ENCODE data around the gene RTL1. TPM values are rescaled to one million over a fixed set of nuclear protein-coding genes. Genes with fewer than 3 reads are reported as not detected.

Gene RTL1
- total and polyA plus RNA-seq, 4 donors: 0.44 to 2.2 (median 1.1) TPM

DNA sequence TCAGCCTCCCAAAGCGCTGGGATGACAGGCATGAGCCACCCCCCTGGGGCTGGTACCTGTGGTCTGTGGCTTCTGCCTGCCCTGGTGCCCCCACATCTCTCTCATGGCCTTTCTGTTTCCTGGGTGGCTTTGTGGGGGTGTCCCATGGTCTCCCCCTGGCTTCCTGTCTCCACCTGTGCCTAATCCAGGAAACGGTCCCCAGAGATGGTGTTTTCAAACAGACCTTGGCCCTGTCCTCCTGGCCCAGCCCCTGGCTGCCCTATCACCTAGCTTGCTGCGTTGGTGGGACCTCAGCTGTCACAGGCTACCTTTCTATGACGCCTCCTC is 59.5 kb downstream of the RTL1 start:
- no peaks in the 10 kb centered on the region for H3K9me3 ChIP-seq (ENCODE audit: control insufficient read depth, insufficient read depth, low read length)
- H3K36me3 ChIP-seq (ENCODE audit: control insufficient read depth, insufficient read depth, low read length): peaks cover 41% of the 10 kb centered on the region
- no peak overlapping the region for H3K27ac ChIP-seq (ENCODE audit: low read depth, low read length)
- H3K4me3 ChIP-seq (ENCODE audit: low read depth, low read length): no peak overlapping the region
- H3K4me1 ChIP-seq (ENCODE audit: control insufficient read depth, insufficient read depth, low read length): peaks cover 54% of the 10 kb centered on the region
- DNase-seq (ENCODE audit: low read depth in 4 of 6, low spot score in 6 of 6): no peak
- H3K27me3 ChIP-seq (ENCODE audit: control insufficient read depth, insufficient read depth, low read length): peaks cover 2% of the 10 kb centered on the region
- WGBS (ENCODE audit: insufficient coverage): 100% methylated on average over 2 of the region's 4 CpGs

GRCh38 chr14:100842799-100843198 is 60.7 kb downstream of the RTL1 start:
- Histone ChIP-seq H3K27me3 (ENCODE audit: control insufficient read depth, insufficient read depth, low read length) (peaks cover 2% of the 10 kb centered on the region), H3K9me3 (ENCODE audit: control insufficient read depth, insufficient read depth, low read length) (no peaks in the 10 kb centered on the region), H3K27ac (ENCODE audit: low read depth, low read length) (no peak overlapping the region), H3K4me1 (ENCODE audit: control insufficient read depth, insufficient read depth, low read length) (peaks cover 63% of the 10 kb centered on the region), H3K4me3 (ENCODE audit: low read depth, low read length) (no peak overlapping the region), H3K36me3 (ENCODE audit: control insufficient read depth, insufficient read depth, low read length) (peaks cover 49% of the 10 kb centered on the region)
- DNase-seq (ENCODE audit: low read depth in 4 of 6, low spot score in 6 of 6): peak in 2 of 6 donors; percentile 48 to 67
- 29% methylated on average over 5 of the region's 8 CpGs for WGBS (ENCODE audit: insufficient coverage)

GRCh38 chr14:100841761-100842403 is 61.6 kb downstream of the RTL1 start:
- Histone ChIP-seq H3K36me3 (ENCODE audit: control insufficient read depth, insufficient read depth, low read length) (peaks cover 58% of the 10 kb centered on the region), H3K4me3 (ENCODE audit: low read depth, low read length) (no peak overlapping the region), H3K27ac (ENCODE audit: low read depth, low read length) (no peak overlapping the region), H3K4me1 (ENCODE audit: control insufficient read depth, insufficient read depth, low read length) (peaks cover 72% of the 10 kb centered on the region), H3K27me3 (ENCODE audit: control insufficient read depth, insufficient read depth, low read length) (peaks cover 2% of the 10 kb centered on the region), H3K9me3 (ENCODE audit: control insufficient read depth, insufficient read depth, low read length) (no peaks in the 10 kb centered on the region)
- DNase-seq (ENCODE audit: low read depth in 4 of 6, low spot score in 6 of 6): peak in 1 of 6 donors; percentile 24
- WGBS (ENCODE audit: insufficient coverage): 67% methylated on average over 12 of the region's 15 CpGs

DNA sequence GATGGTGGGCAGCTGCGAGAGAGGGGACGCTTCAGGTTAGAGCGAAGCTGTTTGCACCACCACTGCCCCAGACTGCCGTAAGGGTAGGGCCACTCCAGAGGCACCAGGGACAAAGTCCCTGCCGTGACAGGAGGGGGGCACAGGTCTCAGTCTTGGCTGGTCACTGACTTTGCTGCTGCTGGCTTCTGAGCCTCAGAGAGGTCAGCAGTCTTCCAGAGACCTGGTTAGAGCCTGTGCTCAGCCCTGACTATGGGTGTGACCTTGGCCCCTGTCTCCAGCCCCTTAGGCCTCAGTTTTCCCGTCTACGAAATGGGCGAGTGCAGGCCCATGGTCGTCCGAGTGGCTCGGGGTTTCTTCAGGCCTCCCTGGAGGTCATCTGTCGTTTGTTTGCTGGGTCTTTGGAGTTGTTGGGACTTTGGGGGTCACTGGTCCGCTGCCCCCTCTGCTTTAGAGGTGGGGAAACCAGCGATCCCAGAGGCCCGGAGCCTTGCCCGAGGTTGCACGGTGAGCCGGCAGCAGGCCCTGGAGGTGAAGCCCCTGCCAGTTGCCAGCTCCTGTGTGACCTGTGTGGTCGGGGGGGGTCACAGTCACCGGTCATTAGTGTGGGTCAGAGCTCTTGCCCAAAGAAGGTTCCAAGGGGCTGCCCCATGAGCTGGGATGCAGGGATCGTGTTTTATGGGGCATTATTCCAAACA is 62.3 kb downstream of the RTL1 start:
- 84% methylated on average over 17 of the region's 21 CpGs for WGBS (ENCODE audit: insufficient coverage)
- peaks cover 65% of the 10 kb centered on the region for H3K36me3 ChIP-seq (ENCODE audit: control insufficient read depth, insufficient read depth, low read length)
- no peak for DNase-seq (ENCODE audit: low read depth in 4 of 6, low spot score in 6 of 6)
- H3K27ac ChIP-seq (ENCODE audit: low read depth, low read length): no peak overlapping the region
- H3K4me1 ChIP-seq (ENCODE audit: control insufficient read depth, insufficient read depth, low read length): peaks cover 76% of the 10 kb centered on the region
- peaks cover 2% of the 10 kb centered on the region for H3K27me3 ChIP-seq (ENCODE audit: control insufficient read depth, insufficient read depth, low read length)
- no peak overlapping the region for H3K4me3 ChIP-seq (ENCODE audit: low read depth, low read length)
- no peaks in the 10 kb centered on the region for H3K9me3 ChIP-seq (ENCODE audit: control insufficient read depth, insufficient read depth, low read length)

DNA sequence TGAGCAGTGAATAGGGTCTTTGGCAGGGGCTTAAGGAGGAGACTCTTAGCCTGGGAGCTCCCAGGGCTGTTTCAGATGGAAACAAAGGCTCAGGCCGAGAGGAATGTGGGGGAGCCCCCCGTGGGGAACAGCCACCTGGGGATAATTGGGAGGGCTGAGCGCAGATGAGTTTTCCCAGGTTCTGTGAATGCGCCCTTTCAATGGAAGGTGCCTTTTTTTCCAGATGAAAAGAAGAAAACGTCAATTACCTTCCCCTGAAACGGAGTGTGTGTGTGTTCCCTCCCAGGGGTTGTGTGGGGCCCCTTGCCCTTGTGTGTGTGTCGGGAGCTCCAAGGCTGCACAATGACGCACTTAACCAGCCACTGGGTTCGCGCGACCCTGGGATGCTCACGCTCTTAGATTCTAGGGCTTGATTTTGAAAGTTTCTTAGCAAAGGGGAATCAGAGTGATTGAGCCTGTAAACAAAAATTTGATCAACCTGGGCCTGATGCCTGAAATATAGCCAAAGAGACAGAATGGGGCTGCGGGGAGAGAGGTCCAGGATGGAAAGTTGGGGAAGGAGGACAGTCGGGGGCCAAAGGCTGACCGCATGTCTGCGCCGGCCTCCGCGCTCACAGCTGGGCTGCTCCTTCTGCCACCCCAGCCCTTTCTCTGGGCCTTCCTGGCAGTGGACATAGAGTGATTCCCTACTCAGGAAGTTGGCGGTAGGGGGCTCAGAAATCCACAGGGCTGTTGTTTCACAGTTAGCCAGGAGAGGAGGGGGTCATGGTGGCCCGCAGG is 63.0 kb downstream of the RTL1 start:
- H3K27ac ChIP-seq (ENCODE audit: low read depth, low read length): no peak overlapping the region
- no peak for DNase-seq (ENCODE audit: low read depth in 4 of 6, low spot score in 6 of 6)
- peaks cover 2% of the 10 kb centered on the region for H3K27me3 ChIP-seq (ENCODE audit: control insufficient read depth, insufficient read depth, low read length)
- peaks cover 71% of the 10 kb centered on the region for H3K36me3 ChIP-seq (ENCODE audit: control insufficient read depth, insufficient read depth, low read length)
- H3K4me1 ChIP-seq (ENCODE audit: control insufficient read depth, insufficient read depth, low read length): peaks cover 73% of the 10 kb centered on the region
- no peaks in the 10 kb centered on the region for H3K9me3 ChIP-seq (ENCODE audit: control insufficient read depth, insufficient read depth, low read length)
- no peak overlapping the region for H3K4me3 ChIP-seq (ENCODE audit: low read depth, low read length)
- 59% methylated on average over 18 of the region's 21 CpGs for WGBS (ENCODE audit: insufficient coverage)

DNA sequence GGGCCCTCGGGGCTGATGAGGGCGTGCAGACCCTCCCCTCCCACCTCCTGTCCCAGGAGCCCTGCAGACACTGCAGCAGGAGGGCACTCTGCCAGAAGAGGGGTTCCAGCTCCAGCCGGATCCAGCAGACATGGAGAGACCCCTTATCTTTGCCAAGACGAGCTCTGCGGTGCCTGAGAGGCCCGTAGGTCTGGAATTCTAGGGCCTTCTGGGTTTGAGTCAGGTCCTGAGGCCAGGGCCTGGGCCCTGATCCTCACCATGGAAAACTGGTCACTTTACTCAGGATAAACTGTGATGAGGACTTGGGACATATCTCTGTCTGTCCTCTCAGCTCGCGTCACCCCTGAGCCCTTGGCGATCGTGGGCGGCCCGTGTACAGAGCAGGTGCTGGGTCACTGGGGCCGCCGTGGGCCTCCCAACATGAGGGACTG is 63.8 kb downstream of the RTL1 start:
- Histone ChIP-seq H3K27ac (ENCODE audit: low read depth, low read length) (no peak overlapping the region), H3K9me3 (ENCODE audit: control insufficient read depth, insufficient read depth, low read length) (no peaks in the 10 kb centered on the region), H3K4me3 (ENCODE audit: low read depth, low read length) (no peak overlapping the region), H3K4me1 (ENCODE audit: control insufficient read depth, insufficient read depth, low read length) (peaks cover 66% of the 10 kb centered on the region), H3K27me3 (ENCODE audit: control insufficient read depth, insufficient read depth, low read length) (peaks cover 2% of the 10 kb centered on the region), H3K36me3 (ENCODE audit: control insufficient read depth, insufficient read depth, low read length) (peaks cover 71% of the 10 kb centered on the region)
- DNase-seq (ENCODE audit: low read depth in 4 of 6, low spot score in 6 of 6): peak in 2 of 6 donors; percentile 49
- 45% methylated on average over 13 of the region's 14 CpGs for WGBS (ENCODE audit: insufficient coverage)

GRCh38 chr14:100839315-100839585 is 64.3 kb downstream of the RTL1 start:
- Histone ChIP-seq H3K27me3 (ENCODE audit: control insufficient read depth, insufficient read depth, low read length) (peaks cover 2% of the 10 kb centered on the region), H3K9me3 (ENCODE audit: control insufficient read depth, insufficient read depth, low read length) (no peaks in the 10 kb centered on the region), H3K27ac (ENCODE audit: low read depth, low read length) (no peak overlapping the region), H3K36me3 (ENCODE audit: control insufficient read depth, insufficient read depth, low read length) (peaks cover 75% of the 10 kb centered on the region), H3K4me3 (ENCODE audit: low read depth, low read length) (no peak overlapping the region), H3K4me1 (ENCODE audit: control insufficient read depth, insufficient read depth, low read length) (peaks cover 65% of the 10 kb centered on the region)
- WGBS (ENCODE audit: insufficient coverage): 76% methylated on average over 2 of the region's 4 CpGs
- no peak for DNase-seq (ENCODE audit: low read depth in 4 of 6, low spot score in 6 of 6)

DNA sequence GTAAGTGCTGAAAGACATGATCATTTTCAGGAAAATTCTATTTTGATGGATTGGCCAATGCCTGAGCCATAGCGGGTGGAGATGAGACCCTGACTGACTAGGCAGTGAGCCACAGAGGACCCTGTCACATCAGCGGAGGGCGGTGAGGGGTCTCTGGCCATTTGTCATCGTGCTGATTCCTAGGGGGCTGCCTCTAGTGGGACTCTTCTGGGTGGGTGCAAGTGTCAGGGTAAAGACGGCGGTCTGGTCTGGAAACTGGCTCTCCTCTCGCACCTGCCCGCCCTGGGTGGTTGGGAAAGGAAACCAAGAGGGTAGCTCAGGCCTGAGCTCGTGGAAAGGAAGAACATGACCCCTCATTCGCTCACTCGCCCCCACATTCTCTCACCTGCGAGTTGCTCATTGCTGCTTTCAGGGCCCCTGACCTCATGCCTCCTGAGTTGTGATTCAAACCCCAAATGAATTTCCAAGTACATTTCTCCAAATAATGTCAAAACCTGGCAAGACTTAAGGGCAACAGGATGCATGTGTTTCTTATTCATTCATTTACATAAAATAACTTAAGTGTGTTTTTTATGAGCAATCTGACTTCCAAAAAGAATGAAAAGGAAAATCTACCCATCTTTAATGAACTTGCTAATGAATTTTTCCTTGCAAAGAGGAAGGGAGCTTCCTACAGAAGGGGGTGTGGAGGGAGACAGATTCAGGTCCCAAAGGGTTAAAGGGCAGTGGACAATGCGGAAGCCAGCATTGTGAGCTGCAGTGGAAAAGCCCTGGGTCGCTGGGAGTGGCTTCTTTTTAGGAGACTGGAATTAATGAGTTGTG is 64.8 kb downstream of the RTL1 start:
- Histone ChIP-seq H3K9me3 (ENCODE audit: control insufficient read depth, insufficient read depth, low read length) (no peaks in the 10 kb centered on the region), H3K4me3 (ENCODE audit: low read depth, low read length) (no peak overlapping the region), H3K27me3 (ENCODE audit: control insufficient read depth, insufficient read depth, low read length) (peaks cover 2% of the 10 kb centered on the region), H3K36me3 (ENCODE audit: control insufficient read depth, insufficient read depth, low read length) (peaks cover 74% of the 10 kb centered on the region), H3K27ac (ENCODE audit: low read depth, low read length) (no peak overlapping the region), H3K4me1 (ENCODE audit: control insufficient read depth, insufficient read depth, low read length) (peaks cover 60% of the 10 kb centered on the region)
- 91% methylated on average over 12 of the region's 14 CpGs for WGBS (ENCODE audit: insufficient coverage)
- no peak for DNase-seq (ENCODE audit: low read depth in 4 of 6, low spot score in 6 of 6)

DNA sequence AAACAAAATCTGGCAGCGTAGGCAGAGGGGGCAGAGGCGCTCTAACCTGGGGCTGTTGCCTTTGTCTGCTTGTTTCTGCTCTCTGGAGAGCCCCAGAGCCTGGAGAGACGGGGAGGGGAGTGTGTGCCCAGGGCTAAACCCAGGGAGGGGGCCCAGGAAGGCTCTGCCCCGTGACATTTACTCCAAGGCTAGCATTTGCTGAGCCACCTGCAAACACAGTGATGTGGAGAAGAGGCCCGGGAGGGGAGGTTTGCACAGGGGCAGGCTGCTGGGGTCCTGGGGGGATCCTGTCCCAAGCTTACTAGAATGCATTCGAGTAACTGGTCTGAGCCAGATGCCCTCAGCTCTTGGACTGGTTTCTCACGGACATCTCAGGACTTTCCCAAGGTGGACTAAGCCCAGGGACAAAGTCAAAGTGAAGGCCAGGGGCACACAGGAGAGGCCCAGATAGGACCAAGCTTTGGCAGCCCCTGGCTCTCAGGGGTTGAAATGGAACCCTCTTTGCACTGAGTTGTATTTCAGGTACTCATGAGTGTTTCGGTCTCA is 65.6 kb downstream of the RTL1 start:
- Histone ChIP-seq H3K4me1 (ENCODE audit: control insufficient read depth, insufficient read depth, low read length) (peaks cover 52% of the 10 kb centered on the region), H3K9me3 (ENCODE audit: control insufficient read depth, insufficient read depth, low read length) (no peaks in the 10 kb centered on the region), H3K36me3 (ENCODE audit: control insufficient read depth, insufficient read depth, low read length) (peaks cover 72% of the 10 kb centered on the region), H3K4me3 (ENCODE audit: low read depth, low read length) (no peak overlapping the region), H3K27me3 (ENCODE audit: control insufficient read depth, insufficient read depth, low read length) (peaks cover 2% of the 10 kb centered on the region), H3K27ac (ENCODE audit: low read depth, low read length) (no peak overlapping the region)
- no peak for DNase-seq (ENCODE audit: low read depth in 4 of 6, low spot score in 6 of 6)
- 73% methylated on average over 8 of the region's 8 CpGs for WGBS (ENCODE audit: insufficient coverage)
